HG02678 (cell line): ENCODE data around the gene ATXN7.

Experiments
- ATAC-seq: cut with Tn5 transposase; IDR thresholded peaks from one replicate; pipeline ENCODE4 v1.9.1; 2021; ENCODE audit warnings: mild to moderate bottlenecking, moderate library complexity; ENCODE audit not compliant: unreplicated experiment

The ATXN7 gene, protein sequence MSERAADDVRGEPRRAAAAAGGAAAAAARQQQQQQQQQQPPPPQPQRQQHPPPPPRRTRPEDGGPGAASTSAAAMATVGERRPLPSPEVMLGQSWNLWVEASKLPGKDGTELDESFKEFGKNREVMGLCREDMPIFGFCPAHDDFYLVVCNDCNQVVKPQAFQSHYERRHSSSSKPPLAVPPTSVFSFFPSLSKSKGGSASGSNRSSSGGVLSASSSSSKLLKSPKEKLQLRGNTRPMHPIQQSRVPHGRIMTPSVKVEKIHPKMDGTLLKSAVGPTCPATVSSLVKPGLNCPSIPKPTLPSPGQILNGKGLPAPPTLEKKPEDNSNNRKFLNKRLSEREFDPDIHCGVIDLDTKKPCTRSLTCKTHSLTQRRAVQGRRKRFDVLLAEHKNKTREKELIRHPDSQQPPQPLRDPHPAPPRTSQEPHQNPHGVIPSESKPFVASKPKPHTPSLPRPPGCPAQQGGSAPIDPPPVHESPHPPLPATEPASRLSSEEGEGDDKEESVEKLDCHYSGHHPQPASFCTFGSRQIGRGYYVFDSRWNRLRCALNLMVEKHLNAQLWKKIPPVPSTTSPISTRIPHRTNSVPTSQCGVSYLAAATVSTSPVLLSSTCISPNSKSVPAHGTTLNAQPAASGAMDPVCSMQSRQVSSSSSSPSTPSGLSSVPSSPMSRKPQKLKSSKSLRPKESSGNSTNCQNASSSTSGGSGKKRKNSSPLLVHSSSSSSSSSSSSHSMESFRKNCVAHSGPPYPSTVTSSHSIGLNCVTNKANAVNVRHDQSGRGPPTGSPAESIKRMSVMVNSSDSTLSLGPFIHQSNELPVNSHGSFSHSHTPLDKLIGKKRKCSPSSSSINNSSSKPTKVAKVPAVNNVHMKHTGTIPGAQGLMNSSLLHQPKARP

DNA sequence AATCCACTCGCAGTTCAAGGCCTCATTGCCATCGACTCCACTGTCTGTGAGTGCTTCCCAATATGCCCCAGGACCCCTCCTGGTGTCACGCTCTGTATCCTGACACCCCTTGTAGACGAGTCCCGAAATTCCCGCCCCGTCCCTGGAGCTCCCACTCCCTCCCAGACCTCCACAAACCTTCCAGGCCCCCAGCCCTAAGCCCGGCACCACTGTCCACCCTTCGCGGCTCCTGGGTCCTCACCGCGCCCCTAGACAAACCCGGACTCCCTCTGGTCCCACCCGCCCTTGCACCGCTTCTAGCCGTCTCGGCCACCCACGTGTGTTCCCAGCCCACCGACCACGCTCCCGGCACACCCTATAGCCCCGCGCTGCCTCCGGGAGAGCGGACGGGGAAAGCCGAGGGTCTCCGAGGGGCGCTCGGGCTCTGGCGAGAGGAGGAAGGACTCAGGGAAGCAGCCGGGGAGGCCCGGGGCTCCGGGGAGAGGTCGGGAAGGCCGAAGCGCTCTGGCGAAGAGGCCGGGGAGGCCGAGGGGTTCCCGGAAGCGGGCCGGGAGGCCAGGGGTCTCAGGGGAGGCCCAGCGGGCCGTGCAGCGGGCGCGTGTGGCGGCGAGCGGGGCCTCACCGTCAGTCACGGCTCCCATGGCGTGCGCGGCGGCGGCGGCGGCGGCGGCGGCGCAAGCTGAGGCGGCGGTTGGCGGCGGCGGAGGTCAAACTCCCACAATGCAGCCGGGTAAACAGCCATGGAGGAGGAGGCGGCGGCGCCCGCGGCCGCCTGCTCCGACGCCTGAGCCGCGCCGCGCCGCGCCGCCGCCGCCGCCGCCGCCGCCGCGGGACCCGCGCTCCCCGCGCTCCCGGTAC is at the start of gene ATXN7, which contains the start of gene THOC7:
Gene ATXN7 (plus strand): TSS at position 718 of the 858 bp plus-strand sequence. CDS start 48,732 bp downstream, outside the sequence.
Gene THOC7 (minus strand): TSS at position 656 of the 858 bp plus-strand sequence. CDS start 15 bp downstream, at position 641.
- ATAC-seq, result peak; percentile 75

DNA sequence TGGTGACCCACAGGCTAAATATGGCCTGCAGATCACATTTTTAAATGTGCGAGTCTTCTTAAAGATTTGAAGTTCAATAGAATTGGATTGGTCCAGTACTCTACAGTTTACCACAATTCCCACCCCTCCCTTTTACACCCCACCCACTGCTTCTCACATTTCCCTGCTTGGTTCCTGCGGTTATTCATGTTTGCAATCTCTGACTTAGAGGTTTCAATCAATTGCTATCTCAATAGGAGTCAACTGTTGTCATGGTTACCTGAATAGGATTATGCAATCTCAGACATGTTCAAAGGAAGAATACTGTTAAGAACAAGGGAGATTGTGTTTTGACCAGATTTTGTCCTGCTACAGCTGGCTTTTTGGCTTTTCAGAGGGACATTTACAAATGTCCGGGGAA is 49.4 kb upstream of the ATXN7 start:
- ATAC-seq, result no peak

DNA sequence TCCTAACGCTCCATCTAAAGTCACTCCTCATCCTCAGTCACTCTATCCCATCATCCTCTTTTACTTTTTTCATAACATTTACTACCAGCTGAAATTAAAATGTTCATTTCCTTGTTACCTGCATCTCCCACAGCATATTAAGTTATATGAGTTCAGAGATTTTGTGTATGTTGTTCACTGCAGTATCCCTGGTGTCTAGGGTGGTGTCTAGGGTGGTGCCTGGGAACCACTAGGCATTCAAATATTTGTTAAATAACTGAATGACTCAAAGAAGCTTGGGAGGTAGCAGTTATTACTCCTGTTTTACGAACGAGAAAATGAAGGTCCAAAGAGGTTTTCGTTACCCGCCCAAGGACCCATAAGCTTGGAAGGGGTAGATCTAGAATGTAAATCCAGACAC is 46.4 kb upstream of the ATXN7 start:
- no peak for ATAC-seq

DNA sequence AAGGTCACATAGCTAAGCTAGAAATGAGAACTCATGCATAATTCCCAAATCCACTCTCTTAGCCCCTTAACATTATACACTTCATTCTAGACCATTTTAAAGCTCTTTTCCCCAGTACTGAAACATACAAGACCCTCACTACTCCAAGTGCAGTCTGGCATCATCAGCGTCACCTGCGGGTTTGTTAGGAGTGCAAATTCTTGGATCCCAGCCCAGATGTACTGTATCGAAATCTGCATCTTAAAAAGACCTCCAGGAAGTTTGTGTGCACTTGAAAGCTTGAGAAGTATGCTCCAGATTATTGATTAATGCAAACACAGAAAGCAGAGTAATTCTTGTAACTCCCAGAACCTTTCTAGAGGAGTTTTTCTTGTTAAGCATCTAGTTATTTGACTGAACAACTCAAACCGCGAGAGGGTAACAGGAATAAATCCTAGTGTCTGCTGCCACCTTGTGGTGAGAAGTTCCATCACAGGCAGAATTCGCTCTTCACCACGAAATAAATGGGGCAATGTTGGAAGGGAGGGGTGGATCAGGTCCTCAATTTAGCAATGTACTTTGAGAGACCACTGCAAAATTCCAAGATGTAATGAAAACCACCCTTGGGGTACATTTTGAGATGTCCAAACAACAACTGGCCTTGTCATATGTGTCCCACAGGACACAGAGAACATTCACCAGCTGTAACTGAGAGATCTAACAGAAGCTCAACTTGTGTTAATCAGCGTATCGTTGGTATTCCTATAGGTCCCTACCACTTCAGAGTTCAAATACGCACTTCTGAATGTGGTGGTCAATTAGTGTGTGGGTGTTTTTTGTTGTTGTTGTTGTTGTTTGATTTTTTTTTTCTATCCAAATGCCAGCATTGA is 45.2 kb upstream of the ATXN7 start:
- ATAC-seq, result peak; percentile 82

DNA sequence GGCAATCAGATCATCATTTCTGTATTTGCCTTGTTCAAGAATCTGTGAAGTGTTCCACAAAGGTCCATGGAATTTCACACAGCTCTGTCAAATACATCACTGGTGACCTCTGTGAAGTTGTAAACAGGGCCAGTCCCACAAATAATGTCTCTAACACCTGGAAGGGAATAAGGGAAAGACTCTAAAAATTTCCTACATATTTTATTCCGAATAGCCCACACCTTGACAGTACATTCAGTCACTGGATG is 44.6 kb upstream of the ATXN7 start, which contains the start of gene C3orf49:
Gene C3orf49 (plus strand): TSS at position 149 of the 248 bp plus-strand sequence. CDS start 173 bp downstream, outside the sequence.
- ATAC-seq, result no peak

DNA sequence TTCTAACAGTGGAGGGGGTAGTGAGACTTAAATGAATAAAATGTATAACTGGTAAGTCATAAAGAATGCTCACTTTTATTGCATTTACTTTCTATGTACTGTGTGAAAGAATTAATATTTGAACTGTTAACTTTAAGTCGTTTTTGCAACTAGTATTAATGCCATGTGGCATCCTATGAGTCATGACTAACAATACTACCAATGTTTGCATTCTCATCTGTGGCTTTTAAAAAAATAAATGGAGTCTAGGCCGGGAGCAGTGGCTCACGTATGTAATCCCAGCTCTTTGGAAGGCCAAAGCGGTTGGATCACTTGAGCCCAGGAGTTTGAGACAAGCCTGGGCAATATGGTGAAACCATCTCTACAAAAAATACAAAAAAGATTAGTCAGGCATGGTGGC is 39.4 kb upstream of the ATXN7 start:
- no peak for ATAC-seq

DNA sequence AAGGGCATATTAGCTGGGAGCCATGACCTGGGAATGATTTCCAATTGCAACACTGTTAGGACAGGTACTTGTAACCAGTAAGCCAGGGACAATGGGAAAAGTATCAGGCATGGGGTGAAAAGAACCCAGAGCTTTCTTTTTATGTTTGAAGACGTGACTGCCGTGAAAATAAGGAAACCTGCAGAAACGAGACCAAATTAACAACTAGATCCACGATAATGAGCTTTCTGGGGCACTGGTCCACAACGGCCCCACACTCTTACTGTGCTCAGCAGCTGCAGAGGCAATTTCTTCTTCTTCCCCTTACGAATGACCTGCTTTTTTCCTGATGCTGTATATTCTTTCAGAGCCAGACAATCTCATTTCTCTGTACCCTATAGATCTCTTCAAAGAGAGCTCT is 33.1 kb upstream of the ATXN7 start:
- ATAC-seq, result no peak

DNA sequence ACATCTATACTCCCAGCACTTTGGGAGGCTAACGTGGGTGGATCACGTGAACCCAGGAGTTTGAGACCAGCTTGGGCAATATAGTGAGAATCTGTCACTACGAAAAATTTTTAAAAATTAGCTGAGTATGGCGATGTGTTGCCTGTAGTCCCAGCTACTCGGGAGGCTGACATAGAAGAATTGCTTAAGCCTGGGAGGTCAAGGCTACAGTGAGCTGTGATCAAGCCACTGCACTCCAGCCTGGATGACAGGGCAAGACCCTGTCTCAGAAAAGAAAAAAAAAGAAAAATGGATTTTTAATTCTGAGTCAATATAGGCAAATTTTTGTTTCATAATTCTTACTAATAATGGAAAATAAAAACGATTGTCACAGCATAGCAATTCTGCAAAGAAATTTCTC is 31.3 kb upstream of the ATXN7 start:
- no peak for ATAC-seq

DNA sequence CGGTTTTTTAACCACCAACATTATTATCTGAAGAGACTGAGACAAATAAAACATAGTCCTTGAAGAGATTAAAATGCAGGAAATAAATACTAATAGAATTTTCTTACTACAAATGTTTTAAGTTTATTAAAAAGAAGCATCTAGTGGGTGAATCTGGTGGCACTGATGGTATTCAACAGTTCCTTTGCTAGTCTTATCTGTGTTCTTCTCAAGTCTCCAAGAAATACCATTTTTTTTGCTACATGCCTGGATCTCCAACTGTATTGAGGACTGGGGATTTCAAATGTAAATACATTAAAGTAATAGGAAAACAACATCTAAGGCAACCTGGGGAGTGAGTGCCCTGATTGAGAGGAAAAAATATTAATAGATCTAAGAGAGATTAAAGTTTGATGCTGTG is 22.0 kb upstream of the ATXN7 start:
- no peak for ATAC-seq

DNA sequence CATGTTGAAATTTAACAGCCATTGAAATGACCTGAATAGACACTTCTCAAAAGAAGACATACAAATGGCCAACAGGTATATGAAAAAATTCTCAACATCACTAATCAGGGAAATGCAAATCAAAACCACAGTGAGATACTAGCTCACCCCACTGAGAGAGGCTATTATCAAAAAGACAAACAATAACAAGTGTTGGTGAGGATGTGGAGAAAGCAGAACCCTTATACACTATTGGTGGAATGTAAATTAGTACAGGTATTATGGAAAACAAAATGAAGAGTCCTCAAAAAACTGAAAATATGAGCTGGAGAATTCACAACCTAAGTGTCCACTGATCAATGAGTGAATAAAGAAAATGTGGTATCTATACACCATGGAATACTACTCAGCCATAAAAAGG is 21.5 kb upstream of the ATXN7 start:
- ATAC-seq, result no peak

DNA sequence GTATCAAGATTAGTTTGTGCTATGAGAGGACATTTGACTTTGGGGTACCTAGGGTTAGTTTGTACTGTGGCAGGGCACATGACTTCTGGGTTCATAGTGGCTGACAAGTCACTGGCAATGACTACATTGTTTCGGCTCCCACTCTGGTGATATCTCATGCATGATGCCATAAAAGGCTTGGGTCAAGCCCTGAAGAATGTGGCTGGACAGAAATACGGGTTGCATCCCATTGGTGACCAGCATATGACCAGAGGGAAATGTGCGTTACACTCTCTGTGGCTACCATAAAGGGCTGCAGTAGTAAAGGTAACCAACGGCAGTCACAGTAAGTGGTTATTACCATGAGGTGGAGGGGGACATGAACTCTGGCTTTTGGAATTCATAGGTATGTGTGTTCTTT is 18.5 kb upstream of the ATXN7 start:
- ATAC-seq, result no peak

DNA sequence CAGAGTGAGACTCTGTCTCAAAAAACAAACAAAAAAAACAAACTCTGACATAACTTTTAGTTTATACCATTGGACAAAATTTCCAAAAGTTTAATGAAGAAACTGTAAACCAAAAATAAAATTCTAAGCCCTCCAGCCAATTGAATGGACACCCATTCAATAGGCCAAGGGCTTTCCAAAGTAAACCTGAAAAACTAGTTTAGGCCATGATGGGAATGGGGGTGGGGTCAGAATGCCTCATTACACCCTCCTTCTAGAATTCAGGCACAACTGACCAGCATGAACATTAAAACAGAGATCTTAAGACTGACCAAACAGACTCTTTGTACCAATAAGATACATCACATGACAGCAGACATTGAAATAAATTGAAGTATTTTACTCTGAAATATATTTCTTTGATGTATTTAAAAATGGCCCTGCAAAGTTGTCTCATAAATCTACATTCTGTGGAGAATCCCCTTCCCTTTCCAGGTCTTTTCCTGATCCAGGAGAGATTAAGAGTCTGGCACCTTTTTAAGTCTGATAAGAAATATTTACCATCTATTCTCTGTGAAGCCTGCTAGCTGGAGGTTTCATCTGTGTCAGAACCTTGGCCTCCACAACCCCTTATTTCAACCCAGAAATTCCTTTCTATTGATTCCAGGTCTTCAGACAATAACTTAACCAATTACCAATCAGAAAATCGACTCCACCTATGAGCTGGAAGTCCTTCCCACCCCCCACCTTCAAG is 15.8 kb upstream of the ATXN7 start:
- no peak for ATAC-seq

DNA sequence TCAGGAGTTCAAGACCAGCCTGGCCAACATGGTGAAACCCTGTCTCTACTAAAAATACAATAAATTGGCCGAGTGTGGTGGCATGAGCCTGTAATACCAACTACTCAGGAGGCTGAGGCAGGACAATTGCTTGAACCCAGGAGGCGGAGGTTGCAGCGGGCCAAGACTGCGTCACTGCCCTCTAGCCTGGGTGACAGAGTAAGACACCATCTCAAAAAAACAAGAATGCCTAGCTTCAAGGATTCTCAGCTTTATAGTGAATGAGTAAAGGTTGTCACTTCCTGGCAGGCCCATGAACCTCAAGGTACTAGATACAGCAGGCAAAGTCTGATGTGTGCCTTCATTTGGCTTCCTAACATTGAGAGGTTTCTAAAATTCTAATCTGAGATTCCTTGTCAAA is 14.5 kb upstream of the ATXN7 start:
- ATAC-seq, result no peak

DNA sequence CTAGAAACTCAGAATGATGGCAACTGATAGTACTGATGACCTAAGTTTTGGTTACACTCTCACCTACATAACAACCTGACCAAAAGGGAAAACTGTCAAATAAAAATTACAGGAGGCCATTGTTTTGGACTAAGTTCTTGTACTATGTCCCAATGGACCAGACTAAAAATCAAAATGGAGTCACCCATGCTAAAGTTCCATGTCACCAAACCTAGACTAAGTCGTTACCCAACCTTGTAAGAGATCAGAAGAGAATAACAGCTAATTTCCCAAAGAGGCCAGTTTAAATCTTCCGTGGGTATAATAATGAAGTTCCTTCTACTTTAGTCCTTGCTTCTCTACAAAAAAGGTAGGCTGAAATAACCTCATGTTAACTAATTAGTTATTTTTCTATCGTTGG is 12.4 kb upstream of the ATXN7 start:
- no peak for ATAC-seq

DNA sequence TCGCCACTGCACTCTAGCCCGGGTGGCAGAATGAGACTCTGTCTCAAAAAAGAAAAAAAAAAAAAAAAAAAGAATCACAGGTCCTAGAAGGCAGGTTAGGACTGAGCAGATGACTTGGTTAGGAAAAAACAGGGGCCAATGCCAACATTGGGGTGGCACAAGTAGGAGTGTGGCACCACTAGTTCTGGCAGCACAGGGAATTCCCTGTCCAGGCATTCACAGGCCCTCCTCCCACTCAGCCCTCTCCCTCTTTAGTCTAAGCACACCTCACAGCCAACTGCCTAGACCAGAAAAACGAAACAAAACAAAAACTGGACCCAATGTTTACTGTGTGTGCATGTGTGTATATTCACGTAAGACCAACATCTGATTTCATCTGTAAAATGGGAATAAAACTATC is 10.6 kb upstream of the ATXN7 start:
- no peak for ATAC-seq

DNA sequence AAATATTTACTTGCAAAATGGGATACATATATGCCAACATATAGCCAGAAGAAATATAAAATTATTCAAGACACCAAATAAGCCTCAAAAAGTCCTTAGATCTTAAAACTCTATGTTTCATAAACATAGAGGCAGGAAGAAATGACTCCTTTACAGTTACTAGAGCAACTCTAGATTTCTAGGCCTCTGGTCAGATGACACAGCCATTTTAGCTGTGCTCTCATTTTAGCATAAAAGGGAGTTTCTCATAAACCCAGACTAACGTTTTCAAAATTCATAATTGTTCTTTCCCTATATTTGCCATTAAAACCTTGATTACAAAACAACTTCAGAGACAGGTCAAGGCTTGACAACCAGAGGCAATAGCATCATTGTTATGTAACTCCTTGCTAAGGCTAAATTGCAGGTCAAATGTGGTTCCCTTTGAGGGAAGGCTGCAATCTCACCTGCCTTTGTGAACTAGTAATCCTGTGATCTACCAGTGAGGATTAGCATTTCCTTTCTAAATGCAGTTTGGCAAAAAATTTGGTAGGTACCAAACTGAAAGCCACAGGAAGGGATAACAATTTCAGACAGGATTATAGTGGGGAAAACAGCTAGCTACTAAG is 8.2 kb upstream of the ATXN7 start:
- ATAC-seq, result no peak

DNA sequence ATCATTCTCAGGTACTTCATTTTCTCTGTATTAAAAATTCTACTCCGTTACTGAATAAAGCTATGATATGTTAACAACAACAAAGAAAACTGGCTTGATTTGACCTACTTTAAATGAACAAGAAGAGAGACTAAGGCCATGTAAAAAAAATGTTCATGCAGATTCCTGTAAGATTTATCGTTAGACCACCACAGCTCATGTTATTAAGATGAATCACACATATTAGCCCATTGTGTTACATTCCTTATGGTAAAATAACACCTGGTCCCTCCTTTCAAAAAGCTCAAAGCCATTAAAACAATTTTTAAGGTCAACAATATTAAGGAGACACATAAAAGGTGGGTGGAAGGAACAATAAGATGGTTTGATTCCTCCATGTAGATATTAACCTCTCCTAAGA is 6.4 kb upstream of the ATXN7 start:
- ATAC-seq, result no peak

DNA sequence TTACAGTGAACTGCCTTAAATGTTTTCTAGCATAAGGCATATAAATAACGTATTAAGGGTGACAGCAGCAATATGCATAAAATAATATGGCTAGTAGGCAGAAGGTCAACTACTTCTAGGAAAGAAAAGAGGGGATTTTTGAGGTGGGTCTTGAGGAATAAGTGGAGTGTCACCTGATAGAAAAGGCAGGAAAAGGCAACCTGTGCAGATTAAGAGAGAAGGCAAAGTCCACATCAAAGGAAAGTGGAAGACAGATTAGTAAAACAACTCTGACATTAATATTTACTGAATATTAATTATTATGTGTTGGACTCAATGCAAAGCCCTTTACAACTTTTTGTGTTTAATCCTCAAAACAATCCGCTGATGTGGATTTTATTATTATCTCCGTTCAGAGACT is 2.9 kb upstream of the ATXN7 start:
- no peak for ATAC-seq

DNA sequence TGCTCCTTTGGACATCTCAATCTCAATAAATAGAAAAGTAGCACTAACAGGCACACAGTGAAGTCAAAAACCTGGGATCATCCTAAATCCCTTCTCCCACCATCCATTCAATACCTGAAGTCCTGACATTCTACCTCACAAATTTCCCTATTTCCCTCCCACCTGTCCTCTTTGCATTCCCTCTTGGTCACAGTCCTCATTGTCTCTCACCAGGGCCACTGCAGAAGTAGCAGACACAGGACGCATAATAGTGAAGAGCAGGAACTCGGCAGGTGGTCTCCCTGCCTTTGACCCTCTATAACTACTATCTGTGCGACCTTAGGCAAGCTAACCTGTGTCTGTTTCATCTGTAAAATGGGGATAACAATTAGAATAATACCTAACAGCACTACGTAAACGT is 2.4 kb upstream of the ATXN7 start:
- ATAC-seq, result no peak
